WERI-Rb-1 (cell line): ENCODE results near the gene CFAP69.

Experiments used
- DNase-seq: peaks from one replicate; pipeline ENCODE4 v3.0.0-alpha.2; 2020
- H3K27ac ChIP-seq: fragments of 250-450 bp; sonication (Bioruptor Pico); 2 replicates; pipeline ENCODE4 v1.5.1; 2020; ENCODE audit warnings: mild to moderate bottlenecking, moderate library complexity
- H3K27me3 ChIP-seq: fragments of 250-450 bp; sonication (Bioruptor Pico); 2 replicates; pipeline ENCODE4 v1.5.1; 2021; ENCODE audit warnings: mild to moderate bottlenecking, low read depth, moderate library complexity; ENCODE audit not compliant: insufficient read depth, severe bottlenecking
- H3K36me3 ChIP-seq: fragments of 250-450 bp; sonication (Bioruptor Pico); 2 replicates; pipeline ENCODE4 v1.5.1; 2020; ENCODE audit warnings: mild to moderate bottlenecking, moderate library complexity
- H3K4me3 ChIP-seq: 2 replicates; pipeline ENCODE4 v1.5.1; 2011; ENCODE audit warnings: low read depth, mild to moderate bottlenecking, control low read depth, low read length
- H3K9me3 ChIP-seq: fragments of 250-450 bp; sonication (Bioruptor Pico); 2 replicates; pipeline ENCODE4 v1.5.1; 2021; ENCODE audit warnings: mild to moderate bottlenecking, moderate library complexity; ENCODE audit not compliant: severe bottlenecking
- TF ChIP-seq, protein P1 (sequence below): IDR thresholded peaks from 2 replicates; pipeline ENCODE4 v1.5.1; 2011; ENCODE audit warnings: low read depth, mild to moderate bottlenecking, control low read depth, inconsistent platforms, low read length

CFAP69 gene

DNA sequence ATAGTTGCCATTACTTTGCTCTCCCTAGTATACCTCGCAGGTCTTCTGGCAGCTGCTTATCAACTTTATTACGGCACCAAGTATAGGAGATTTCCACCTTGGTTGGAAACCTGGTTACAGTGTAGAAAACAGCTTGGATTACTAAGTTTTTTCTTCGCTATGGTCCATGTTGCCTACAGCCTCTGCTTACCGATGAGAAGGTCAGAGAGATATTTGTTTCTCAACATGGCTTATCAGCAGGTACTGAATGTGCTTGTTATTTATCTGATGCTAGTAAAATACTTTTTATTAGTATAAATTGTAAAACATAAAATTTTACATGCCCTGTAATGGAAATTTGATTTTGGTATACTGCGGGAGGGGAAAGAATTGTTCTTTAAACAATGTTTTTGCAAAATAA lies 17.7 kb upstream of the CFAP69 start:
- H3K27ac ChIP-seq: no peak overlapping the region

DNA sequence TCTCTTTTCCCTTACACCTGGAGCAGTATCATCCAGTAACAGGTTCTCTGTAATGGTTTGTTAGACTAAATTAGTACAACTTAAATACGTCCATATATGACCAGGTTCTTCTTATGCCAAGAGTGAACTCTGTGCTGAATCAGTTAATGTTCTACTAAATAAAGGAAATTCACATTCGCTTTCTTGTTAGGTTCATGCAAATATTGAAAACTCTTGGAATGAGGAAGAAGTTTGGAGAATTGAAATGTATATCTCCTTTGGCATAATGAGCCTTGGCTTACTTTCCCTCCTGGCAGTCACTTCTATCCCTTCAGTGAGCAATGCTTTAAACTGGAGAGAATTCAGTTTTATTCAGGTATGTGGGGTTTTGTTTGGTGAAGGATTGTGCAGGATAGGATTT lies 15.3 kb upstream of the CFAP69 start:
- TF ChIP-seq, protein P1, sequence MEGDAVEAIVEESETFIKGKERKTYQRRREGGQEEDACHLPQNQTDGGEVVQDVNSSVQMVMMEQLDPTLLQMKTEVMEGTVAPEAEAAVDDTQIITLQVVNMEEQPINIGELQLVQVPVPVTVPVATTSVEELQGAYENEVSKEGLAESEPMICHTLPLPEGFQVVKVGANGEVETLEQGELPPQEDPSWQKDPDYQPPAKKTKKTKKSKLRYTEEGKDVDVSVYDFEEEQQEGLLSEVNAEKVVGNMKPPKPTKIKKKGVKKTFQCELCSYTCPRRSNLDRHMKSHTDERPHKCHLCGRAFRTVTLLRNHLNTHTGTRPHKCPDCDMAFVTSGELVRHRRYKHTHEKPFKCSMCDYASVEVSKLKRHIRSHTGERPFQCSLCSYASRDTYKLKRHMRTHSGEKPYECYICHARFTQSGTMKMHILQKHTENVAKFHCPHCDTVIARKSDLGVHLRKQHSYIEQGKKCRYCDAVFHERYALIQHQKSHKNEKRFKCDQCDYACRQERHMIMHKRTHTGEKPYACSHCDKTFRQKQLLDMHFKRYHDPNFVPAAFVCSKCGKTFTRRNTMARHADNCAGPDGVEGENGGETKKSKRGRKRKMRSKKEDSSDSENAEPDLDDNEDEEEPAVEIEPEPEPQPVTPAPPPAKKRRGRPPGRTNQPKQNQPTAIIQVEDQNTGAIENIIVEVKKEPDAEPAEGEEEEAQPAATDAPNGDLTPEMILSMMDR: no peak
- Histone ChIP-seq H3K36me3 (no peaks in the 10 kb centered on the region), H3K4me3 (no peak overlapping the region), H3K27ac (no peak overlapping the region), H3K27me3 (no peaks in the 10 kb centered on the region), H3K9me3 (no peaks in the 10 kb centered on the region)
- DNase-seq: no peak

More for the DNA sequence above, 17.7 kb upstream of the CFAP69 start:
- no peak overlapping the region for H3K4me3 ChIP-seq
- no peaks in the 10 kb centered on the region for H3K27me3 ChIP-seq
- H3K36me3 ChIP-seq: no peaks in the 10 kb centered on the region
- TF ChIP-seq, protein P1: no peak
- no peaks in the 10 kb centered on the region for H3K9me3 ChIP-seq
- DNase-seq: no peak

DNA sequence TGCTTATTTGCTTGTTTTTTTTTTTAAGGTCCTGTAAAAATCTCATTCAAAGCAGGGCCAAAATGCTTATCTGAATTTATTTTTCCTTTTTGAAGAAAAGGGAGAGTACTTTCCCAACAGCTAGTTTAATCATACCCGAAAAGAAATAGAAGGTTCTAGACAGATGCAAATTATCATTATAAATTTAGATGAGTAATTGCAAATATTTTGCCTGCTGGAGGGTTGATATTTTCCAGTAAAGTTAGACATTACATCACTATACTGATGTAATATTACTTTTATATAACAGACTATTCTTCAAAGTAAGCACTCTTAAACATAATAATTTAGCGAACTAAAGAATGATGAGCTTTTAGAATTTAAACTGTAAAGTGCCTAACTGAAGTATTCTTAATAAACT lies 14.1 kb upstream of the CFAP69 start:
- H3K4me3 ChIP-seq: no peak overlapping the region
- TF ChIP-seq, protein P1: no peak

DNA sequence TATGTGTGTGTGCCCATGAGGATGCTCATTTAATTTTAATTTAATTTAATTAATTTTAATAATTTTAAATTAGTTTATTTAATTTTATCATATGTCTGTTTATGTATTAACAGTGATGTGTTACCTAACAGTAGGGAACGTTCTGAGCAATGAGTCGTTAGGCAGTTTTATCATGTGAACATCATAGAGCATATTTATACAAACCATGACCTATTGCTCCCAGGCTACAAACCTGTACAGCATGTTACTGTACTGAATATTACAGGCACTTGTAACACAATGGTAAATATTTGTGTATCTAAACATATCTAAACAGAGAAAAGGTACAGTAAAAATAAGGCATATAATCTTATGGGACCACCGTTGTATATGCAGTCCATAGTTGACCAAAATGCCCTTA lies 13.7 kb upstream of the CFAP69 start:
- TF ChIP-seq, protein P1: no peak

More for the DNA sequence above, 14.1 kb upstream of the CFAP69 start:
- Histone ChIP-seq H3K27me3 (no peaks in the 10 kb centered on the region), H3K9me3 (no peaks in the 10 kb centered on the region), H3K27ac (no peak overlapping the region), H3K36me3 (no peaks in the 10 kb centered on the region)
- DNase-seq: no peak

DNA sequence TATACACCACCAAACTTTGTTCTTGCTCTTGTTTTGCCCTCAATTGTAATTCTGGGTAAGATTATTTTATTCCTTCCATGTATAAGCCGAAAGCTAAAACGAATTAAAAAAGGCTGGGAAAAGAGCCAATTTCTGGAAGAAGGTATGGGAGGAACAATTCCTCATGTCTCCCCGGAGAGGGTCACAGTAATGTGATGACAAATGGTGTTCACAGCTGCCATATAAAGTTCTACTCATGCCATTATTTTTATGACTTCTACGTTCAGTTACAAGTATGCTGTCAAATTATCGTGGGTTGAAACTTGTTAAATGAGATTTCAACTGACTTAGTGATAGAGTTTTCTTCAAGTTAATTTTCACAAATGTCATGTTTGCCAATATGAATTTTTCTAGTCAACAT lies 12.5 kb upstream of the CFAP69 start:
- Histone ChIP-seq H3K27ac (no peak overlapping the region), H3K27me3 (no peaks in the 10 kb centered on the region), H3K4me3 (no peak overlapping the region), H3K36me3 (no peaks in the 10 kb centered on the region), H3K9me3 (no peaks in the 10 kb centered on the region)
- DNase-seq: no peak
- TF ChIP-seq, protein P1: no peak

More for the DNA sequence above, 13.7 kb upstream of the CFAP69 start:
- H3K27ac ChIP-seq: no peak overlapping the region
- DNase-seq: no peak
- H3K27me3 ChIP-seq: no peaks in the 10 kb centered on the region
- no peaks in the 10 kb centered on the region for H3K36me3 ChIP-seq
- no peaks in the 10 kb centered on the region for H3K9me3 ChIP-seq
- no peak overlapping the region for H3K4me3 ChIP-seq

DNA sequence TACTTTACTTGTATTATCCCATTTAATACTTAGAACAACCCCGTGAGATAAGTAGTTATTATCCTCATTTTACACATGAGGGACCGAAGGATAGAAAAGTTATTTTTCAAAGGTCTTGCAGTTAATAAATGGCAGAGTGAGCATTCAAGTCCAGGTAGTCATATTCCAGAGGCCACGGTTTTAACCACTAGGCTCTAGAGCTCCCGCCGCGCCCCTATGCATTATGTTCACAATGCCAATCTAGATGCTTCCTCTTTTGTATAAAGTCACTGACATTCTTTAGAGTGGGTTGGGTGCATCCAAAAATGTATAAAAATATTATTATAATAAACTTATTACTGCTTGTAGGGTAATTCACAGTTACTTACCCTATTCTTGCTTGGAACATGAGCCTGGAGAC lies 11.4 kb upstream of the CFAP69 start:
- no peaks in the 10 kb centered on the region for H3K36me3 ChIP-seq
- H3K9me3 ChIP-seq: no peaks in the 10 kb centered on the region
- H3K27ac ChIP-seq: no peak overlapping the region
- H3K4me3 ChIP-seq: no peak overlapping the region
- no peak for DNase-seq
- no peaks in the 10 kb centered on the region for H3K27me3 ChIP-seq
- TF ChIP-seq, protein P1: no peak
